HG02981 (cell line): Measurements from ENCODE around the gene NINJ2.
"Not testable (repeated sequence)": the region's sequence is repeated elsewhere in the genome, so short reads cannot be mapped to it uniquely, and the experiment has no call there.

ENCODE experiments used
- ATAC-seq: cut with Tn5 transposase; IDR thresholded peaks from one replicate; pipeline ENCODE4 v1.9.1; 2021; ENCODE audit warnings: mild to moderate bottlenecking, moderate library complexity; ENCODE audit not compliant: unreplicated experiment

NINJ2 gene

DNA sequence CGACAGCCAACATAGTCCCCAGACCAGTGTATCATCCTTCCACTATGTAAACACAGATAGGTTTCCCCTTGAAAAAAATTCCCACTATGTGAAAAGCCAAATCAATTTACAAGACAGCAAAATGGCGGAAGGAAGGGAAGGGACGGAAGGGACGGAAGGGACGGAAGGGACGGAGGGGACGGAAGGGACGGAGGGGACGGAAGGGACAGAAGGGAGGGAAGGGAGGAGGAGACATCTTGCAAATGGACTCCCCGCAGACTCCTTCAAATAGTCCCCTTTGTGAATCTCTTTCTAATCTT, 75.3 kb downstream of the NINJ2 start:
- no peak for ATAC-seq

DNA sequence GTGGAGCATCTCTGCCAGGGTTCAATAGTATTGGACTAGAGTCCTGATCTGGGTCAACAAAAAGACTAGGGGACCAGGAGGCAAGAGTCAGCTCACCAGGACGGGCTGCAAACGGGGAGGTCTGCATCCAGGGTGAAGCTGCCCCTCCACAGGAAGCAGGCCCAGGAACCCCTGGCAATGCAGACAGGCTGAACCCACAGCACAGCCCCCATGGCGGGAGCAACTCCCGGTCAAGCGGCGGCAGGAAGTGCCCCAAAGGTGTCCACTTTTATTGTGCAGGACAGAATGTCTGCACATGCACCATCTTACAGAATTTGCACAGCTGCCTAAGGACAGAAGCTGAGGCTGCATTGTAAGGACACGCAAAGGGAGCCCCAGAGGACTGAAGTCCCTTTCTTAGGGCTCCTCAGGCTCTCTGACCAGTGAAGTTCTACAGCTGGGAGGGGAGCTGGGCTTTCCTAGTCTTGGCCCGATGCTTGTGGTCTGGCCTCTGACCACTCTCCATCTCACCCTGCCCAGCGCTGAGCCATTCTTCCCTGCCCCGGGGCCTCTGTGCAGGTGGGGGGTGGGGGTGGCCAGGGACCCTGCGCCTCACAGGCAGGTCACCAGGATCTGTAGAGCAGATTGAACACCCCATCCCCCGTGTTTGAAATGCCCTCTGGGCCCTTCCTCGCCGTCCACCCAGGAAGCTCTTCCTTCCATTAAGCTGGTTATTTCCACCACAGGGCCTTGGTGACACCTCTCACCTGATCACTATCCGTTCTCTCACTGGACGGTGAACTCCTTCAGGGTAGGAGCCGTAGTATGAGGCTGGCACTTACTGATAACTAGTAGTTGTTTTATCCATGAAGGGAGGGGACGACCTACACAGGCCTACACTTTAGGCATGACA, 75.9 kb downstream of the NINJ2 start:
- no peak for ATAC-seq

DNA sequence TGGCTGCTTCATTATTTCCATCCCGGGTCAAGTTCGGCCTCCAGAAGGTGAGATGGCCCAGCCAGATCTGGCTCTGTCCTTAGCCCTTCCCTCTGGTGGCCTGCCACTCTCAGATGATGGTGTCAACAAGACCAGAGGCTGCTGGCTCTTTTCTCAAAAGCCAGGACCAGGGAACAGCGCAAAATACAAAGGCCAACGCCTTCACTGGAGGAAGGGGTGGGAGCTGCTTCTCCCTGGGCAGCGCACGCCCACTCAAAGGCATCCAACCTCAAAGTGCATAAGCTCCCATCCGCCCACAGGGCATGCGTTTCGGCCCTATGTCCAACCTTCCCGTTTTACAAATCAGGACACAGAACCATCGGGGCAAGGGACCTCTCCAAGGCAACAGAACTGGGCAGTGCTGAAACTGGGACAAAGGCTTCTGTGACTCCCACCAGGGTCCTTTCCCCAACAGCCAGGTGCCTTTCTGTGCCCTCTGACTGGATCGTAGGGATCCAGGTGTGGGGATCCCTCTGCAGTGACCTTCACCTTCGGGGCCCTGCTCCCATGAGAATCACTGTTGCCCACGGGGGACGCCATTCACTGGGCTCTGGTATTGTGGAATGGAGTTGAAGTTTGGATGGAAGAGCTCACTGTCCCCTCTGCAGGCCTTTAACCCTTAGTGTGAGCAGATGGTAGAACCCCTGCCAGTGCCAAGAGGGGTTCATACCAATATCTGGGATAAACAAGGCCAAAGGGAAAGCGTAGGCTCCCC, 76.8 kb downstream of the NINJ2 start:
- ATAC-seq = no peak

DNA sequence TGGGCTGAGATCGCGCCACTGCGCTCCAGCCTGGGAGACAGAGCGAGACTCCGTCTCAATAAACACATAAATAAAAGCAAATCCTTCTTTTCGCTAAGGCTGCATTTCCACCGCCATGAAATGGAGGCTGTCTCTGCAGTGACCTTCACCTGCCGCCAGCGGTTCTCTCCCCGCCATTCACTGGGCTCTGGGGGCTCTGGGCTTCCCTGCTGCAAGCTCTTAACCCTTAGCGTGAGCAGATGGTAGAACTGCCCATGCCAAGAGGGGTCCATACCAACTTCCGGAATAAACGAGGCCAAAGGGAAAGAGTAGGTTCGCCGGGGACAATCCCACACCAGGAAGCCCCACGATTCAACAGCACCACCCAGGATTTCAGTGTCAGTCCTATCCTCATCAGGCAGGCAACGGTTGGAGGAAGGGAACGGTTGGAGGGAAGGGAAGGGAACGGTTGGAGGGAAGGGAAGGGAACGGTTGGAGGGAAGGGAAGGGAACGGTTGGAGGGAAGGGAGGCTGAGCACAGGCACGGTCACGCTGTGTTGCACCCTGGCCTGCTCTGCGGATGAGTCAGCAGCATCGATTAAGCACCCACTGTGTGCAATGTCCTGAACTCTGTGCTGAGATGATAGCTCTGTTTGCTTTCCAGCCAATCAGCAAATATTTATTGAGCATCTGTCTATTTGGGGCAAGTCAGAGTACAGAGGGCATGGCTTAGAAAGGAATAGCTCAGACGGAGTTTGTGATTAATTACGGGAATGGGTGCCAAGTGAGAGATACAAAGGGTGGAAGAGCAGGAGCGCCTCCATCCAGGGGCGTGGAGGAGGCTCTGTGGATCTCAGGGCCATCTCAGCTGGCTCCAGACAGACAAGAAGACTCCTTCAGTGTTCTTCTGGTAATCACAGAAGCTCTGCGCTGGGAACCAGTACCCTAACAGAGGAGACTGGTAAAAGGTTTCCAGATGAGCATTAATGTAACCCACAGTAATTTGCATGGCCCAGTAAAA, 77.9 kb downstream of the NINJ2 start:
- ATAC-seq = no peak

DNA sequence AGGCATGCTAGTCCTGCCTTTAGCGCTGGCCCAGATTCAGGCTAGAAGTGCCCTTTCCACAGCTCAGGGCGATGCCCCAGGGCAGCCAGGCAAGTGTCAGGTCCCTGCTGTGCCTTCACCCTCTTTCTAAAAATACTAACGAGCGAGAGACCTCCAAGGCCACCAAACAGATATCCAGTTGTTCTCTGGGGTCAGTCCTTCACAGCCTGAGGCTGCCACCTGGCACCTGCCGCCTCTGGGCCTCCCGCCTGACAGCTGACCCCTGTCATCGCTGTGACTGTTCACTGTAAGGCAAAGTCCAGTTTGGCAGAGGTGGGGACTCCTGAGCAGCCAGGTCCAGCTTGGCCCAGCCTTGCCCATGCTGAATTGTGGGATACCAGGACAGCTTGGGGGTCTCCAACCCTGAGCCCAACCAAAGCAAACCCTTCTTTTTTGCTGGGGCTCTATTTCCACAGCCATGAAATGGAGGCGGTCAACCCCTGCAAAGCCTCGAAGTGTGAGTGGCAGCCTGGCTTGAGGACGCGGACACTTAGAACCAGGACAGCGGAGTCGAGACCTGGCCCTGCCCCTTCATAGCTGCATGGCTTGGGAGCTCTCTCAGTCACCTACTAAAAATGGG, 79.9 kb downstream of the NINJ2 start:
- no peak for ATAC-seq

DNA sequence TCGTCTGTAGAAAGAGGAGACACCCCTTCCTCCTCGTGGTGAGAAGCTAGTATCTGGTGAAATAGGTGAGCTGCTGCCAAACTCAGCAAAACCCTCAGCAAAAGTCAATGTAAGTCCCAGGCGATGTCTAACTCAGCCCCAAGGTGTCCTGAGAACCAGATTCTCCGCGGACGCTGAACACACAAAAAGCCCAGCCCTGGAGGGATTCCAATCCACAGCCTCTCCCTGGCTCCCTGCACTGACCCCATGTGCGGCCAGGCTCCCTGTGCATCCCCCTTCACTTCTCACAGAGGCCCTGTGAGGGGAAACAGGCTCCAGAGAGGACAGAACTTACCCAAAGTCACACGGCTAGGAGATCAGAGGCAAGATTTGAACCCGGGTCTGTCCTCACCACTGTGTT, 81.5 kb downstream of the NINJ2 start:
- ATAC-seq = no peak

DNA sequence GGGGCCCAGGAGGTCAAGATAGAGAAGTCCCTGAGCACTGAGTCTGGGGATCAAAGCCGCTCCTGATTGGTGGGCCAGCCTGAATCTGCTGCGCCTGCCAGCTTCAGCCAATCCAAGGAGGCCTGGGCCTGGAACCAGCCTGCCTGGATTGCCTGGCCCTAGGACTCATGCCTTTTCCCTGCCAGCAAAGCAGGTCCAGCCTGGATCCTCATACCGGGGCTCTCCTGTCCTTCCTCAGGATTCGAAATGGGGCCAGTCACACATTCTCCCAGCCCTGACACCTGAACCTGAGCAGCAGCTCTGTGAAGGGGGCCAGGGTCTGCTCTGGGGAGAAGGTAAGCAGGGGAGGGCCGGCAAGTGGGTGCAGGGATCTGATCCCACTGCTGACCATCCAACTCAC, 81.9 kb downstream of the NINJ2 start:
- ATAC-seq = no peak

DNA sequence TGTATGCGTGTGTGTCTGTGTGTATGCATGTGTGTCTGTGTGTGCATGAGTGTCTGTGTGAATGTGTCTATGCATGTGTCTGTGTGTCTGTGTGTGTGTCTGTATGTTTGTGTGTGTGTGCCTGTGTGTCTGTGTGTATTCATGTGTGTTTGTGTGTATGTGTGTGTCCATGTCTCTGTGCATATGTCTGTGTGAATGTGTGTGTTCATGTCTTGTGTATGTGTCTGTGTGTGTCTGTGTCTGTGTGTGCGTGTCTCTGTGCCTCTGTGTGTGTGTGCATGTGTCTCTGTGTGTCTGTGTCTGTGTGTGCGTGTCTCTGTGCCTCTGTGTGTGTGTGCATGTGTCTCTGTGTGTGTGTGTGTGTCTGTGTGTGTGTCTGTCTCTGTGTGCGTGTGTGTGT, 82.4 kb downstream of the NINJ2 start:
- ATAC-seq = no peak

DNA sequence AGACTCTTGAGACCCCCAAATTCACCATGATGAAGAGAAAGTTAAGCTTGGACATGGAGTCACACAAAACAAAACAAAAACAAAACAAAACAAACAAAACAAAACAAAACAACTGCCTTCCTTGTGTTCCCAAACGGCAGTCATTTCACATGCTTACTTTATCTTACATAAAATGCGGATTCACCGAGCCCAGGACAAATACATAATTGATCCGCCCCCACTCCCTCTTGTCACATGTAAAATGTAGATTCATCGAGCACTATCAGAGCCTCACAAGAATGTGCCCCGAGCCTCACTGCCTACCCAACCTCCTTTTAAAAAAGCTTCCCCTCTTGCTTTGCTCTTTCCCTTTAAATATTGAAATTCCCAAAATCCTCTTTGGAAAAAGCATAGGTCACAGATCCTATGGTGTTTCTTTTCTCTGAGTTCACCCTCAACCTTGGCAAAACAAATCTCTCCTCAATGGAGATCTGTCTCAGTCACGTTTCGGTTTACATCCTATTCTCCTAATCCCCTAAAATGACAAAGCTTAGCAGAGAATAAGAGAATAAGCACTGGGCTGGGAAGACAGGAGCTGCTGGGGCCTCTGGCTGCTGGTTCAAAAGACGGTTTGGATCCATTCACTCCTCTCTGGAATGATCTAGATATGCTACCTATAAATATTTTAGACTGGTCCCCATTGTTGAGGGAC, 83.7 kb downstream of the NINJ2 start:
- ATAC-seq = no peak

DNA sequence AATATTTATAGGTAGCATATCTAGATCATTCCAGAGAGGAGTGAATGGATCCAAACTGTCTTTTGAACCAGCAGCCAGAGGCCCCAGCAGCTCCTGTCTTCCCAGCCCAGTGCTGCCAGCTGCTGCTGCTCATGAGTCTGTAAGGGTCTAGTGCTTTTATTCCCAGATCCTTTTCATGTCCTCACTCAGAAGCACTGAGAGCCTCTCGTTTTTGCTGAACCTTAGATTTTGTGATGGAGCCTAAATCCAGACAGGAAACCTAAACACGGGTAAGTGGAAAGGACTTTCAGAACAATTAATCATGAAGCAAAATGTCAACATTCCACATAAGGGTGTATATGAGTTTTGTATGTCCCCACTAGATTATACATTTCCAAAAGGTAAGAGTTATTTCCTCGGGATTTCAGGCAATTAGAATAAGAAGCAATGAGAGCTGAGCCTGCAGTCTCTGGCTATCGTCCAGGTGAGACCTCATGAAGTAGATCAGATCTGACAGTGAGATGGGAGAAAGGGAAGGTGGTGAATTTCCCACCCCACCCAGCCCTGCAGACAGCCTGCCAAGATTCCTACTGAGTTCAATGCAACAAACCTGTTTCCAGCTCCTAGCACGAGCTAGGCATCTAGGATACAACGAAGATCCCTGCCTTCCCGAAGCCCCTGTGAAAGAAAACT, 84.4 kb downstream of the NINJ2 start:
- no peak for ATAC-seq

DNA sequence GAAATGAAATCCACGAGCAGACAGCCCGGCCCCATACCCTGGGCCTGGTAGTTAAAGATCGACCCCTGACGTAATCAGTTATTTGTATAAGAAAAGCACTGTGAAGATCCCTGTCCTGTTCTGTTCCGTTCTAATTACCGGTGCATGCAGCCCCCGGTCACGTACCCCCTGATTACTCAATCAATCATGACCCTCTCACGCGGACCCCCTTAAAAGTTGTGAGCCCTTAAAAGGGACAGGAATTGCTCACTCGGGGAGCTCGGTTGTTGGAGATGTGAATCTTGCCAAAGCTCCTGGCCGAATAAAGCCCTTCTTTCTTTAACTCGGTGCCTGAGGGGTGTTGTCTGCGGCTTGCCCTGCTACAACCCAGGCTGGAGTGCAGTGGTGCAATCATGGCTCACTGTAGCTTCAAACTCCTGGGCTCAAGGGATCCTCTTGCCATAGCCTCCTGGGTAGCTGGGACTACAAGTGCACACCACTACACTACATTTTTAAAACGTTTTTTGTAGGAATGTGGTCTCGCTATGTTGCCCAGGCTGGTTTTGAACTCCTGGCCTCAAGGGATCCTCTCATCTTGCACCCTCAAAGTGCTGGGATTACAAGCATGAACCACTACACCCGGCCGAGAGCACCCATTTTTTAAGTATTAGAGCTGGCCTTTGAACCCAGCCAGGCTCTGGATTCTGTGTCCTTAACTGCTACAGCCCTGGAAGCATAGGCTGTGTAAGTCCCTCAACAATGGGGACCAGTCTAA, 85.1 kb downstream of the NINJ2 start:
- not testable (repeated sequence) for ATAC-seq

DNA sequence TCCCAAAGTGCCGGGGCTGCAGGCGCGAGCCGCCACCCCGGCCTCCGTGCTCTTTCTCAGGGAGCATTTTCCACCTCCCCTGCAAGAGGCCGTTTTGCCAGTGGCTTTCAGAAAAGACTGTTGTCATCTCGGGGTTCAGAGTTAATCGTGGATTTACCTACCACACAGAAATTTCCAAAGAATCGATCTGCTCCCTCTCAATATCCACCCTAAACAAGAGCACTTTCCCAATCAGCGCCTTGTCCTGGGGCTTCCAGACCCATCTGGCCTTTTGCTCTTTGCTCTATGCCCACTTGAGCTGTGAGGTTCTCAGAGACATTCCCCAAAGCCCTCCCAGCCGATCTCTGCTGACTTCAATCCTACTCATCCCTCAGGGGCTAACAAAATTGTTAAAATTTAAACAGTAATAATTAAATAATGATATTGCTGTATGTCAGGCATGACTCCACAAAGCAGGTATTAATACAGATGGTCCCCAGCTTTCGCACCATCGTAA, 86.6 kb downstream of the NINJ2 start:
- no peak for ATAC-seq

DNA sequence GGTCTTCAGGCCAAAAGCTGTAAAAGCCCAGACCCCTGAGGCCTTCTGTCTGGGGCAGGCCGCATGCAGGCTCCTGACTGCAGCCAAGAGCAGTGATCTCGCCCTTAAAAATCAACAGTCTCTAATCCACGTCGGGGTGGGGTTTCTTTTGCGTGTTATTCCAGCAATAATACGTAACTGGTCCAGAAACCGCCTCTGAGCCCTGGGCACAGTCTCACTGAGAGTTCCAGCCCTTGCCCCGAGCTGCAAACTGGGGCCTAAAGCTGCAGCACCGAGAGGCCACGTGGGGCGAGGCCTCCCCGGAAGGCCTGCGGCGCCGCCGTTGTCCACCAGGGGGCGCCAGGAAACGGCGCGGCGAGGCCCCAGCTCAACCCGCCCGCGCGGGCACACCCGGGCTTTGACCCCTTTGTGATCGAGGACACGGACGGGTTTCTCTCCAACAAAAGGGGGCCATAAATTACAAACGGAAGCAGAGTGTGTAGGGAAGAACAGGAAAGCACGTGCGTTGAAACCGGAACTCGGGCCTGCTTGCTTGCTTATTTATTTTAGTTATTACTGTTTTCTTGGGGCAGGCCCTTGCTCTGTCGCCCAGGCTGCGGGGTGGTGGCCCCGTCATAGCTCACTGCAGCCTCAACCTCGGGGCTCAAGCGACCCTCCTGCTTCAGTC, 87.2 kb downstream of the NINJ2 start:
- peak; percentile 80 for ATAC-seq

DNA sequence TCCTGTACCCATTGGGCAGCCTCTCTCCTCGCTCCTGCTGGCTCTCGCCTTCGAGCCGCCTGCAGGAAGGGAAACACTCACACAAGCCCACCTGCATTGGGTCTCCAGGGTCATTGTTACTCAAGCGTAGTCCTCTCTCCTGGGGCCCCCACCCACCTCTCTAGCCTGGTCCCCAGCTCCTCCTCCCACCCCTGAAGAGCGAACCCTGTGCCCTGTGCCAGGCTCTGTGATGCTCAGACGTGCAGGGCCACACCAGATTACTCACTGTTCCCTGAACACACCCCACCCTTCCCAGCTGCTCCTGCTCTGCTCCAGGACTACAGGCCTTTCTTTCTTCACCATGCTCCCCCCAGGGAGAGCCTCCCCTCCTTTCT, 88.1 kb downstream of the NINJ2 start:
- no peak for ATAC-seq

DNA sequence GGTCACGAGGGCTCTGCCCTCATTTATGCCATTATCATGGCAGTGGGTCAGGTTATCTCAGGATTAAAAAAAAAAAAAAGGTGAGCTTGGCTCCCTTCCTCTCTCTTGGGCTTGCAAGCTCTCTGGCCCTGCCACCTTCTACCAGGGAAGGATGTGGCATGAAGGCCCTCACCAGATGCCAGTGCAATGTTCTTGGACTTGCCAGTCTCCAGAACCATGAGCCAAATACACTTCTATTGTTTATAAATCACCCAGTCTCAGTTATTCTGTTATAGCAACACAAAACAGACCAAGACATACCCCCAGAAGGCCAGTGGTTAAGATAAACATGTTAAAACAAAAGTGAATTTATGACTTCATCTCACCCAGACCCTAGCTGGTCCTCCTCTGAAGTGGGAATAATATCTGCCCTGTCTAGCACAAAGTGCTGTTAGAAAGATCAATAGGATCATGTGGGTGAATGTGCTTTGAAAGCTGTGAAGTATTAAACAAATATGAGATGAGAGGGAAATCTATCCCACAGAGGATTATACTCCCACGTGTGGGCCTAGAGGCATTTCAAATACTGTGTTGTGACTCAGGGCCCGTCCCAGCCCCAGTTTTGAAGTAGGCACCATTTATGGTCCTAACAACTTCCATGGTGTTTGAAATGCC, 88.6 kb downstream of the NINJ2 start:
- no peak for ATAC-seq

DNA sequence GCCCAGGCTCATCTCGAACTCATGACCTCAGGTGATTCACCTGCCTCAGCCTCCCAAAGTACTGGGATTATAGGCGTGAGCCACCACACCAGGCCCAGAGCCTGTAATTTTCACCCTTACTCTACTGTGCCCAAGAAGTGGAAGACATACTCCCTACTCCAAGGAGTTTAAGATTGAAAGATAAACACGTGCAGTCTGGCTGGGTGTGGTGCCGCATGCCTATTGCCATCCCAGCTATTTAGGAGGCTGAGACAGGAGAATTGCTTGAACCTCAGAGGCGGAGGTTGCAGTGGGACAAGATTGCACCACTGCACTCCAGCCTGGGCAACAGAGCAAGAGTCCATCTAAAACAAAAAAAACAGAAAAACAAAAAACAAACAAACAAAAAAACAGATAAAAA, 90.0 kb downstream of the NINJ2 start:
- ATAC-seq = no peak

DNA sequence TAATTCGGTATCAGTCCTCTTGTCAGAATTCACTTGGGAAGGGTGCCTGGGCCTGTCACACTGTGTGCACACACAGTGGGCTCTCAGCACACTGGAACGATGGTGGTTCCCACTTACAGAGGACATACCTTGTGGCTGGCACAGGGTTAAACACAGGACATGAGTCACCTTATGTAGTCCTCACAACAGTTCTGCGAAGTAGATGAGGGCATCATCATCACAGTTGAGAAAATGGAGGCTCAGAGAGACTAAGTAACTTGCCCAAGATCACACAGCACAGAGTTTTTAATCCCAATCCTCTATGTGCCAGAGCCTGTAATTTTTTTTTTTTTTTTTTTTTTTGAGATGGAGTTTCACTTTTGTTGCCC, 90.7 kb downstream of the NINJ2 start:
- no peak for ATAC-seq
